Measurements from ENCODE around the gene LRRC8D. TPM values are rescaled to one million over a fixed set of nuclear protein-coding genes. Genes with fewer than 3 reads are reported as not detected.

The LRRC8D gene
- total RNA-seq, 3 donors from 2014 or later, result 9.2 to 22.8 (median 11.7) TPM

DNA sequence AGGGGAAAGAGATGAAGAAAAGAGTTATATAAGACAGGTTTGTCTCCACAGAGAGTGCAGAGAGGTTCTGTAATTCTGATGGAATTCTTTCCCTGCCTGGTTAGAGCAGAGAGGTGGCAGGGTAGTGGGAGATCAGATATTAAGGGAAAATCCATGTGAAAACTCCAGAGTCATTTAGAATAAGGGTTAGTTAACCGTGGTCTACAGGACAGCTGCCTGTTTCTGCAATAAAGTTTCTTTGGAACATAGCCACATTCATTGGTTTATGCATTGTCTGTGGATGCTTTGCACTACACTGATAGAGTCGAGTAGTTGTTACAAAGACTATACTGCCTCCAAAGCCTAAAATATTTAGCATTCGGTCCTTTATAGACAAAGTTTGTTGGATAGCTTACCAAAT lies 55.6 kb downstream of the LRRC8D start:
- no peaks in the 10 kb centered on the region for H3K4me1 ChIP-seq
- DNase-seq (ENCODE audit: low spot score in 2 of 2), result no peak
- intact Hi-C loops (cut with DNase I; ENCODE audit: low total_unique reads), result loop anchor here (5.0 kb wide), 1 partner anchor 899 kb away; no protein-coding TSS in a partner anchor
- H3K9me3 ChIP-seq, result no peaks in the 10 kb centered on the region
- no peak overlapping the region for H3K4me3 ChIP-seq
- H3K27ac ChIP-seq, result no peak overlapping the region
- H3K36me3 ChIP-seq, result no peaks in the 10 kb centered on the region
- H3K27me3 ChIP-seq, result no peaks in the 10 kb centered on the region
- TF ChIP-seq POLR2AphosphoS5 (IDR thresholded peaks at IDR 0.05) (no peak), POLR2A (IDR thresholded peaks at IDR 0.05) (no peak)
- TF ChIP-seq, protein P1, sequence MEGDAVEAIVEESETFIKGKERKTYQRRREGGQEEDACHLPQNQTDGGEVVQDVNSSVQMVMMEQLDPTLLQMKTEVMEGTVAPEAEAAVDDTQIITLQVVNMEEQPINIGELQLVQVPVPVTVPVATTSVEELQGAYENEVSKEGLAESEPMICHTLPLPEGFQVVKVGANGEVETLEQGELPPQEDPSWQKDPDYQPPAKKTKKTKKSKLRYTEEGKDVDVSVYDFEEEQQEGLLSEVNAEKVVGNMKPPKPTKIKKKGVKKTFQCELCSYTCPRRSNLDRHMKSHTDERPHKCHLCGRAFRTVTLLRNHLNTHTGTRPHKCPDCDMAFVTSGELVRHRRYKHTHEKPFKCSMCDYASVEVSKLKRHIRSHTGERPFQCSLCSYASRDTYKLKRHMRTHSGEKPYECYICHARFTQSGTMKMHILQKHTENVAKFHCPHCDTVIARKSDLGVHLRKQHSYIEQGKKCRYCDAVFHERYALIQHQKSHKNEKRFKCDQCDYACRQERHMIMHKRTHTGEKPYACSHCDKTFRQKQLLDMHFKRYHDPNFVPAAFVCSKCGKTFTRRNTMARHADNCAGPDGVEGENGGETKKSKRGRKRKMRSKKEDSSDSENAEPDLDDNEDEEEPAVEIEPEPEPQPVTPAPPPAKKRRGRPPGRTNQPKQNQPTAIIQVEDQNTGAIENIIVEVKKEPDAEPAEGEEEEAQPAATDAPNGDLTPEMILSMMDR (IDR thresholded peaks at IDR 0.05), result no peak

DNA sequence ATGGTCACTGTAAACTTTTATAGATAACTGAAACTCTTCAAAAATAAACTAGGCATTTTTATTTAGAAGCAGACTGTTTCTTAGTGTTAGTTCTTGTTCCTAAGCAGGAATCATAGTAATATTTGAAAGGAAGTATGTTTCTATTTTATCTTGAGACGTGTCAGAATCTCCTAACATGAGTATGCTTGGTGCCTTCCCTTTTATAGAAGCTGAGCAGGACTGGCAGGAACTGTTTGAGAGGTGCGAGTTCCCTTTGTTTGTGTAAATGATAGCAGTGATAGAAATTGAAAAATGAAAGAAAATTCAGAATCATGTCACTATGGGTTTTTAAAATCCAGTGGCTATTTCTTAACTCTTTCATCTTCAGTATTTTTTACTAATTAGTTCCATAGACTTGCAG lies 56.9 kb downstream of the LRRC8D start:
- H3K27me3 ChIP-seq, result no peaks in the 10 kb centered on the region
- intact Hi-C loops (cut with DNase I; ENCODE audit: low total_unique reads), result loop anchor here (5.0 kb wide), 1 partner anchor 900 kb away; no protein-coding TSS in a partner anchor
- TF ChIP-seq POLR2AphosphoS5 (IDR thresholded peaks at IDR 0.05), result no peak
- TF ChIP-seq, protein P1 (IDR thresholded peaks at IDR 0.05), result no peak
- no peak for TF ChIP-seq POLR2A (IDR thresholded peaks at IDR 0.05)

DNA sequence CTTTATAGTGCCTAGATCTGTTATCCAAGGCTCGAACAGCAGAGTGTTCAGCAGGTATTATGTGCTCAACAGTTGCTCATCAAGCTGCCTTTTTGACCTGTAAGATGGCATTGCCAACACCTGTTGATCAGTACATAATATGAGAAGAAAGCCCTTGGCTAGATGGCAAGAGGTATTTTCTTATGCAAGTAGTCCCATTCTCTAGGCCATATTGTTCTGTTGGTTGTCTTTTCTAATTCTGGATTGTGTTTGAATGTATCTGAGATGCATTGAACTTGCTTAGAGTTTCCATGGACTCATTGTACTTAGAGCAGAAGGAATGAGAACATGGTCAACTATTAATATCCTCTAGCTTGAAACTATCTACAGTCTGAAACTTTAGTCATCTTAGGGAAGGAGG lies 57.4 kb downstream of the LRRC8D start:
- no peak overlapping the region for H3K27ac ChIP-seq
- no peak overlapping the region for H3K4me3 ChIP-seq
- no peaks in the 10 kb centered on the region for H3K27me3 ChIP-seq
- H3K36me3 ChIP-seq, result no peaks in the 10 kb centered on the region
- intact Hi-C loops (cut with DNase I; ENCODE audit: low total_unique reads), result loop anchor here (5.0 kb wide), 1 partner anchor 901 kb away; no protein-coding TSS in a partner anchor
- DNase-seq (ENCODE audit: low spot score in 2 of 2), result no peak
- H3K9me3 ChIP-seq, result no peaks in the 10 kb centered on the region
- H3K4me1 ChIP-seq, result no peaks in the 10 kb centered on the region
- TF ChIP-seq POLR2AphosphoS5 (IDR thresholded peaks at IDR 0.05) (no peak), POLR2A (IDR thresholded peaks at IDR 0.05) (no peak)
- TF ChIP-seq, protein P1 (IDR thresholded peaks at IDR 0.05), result no peak

More for the DNA sequence above, 56.9 kb downstream of the LRRC8D start:
- DNase-seq (ENCODE audit: low spot score in 2 of 2), result no peak
- no peaks in the 10 kb centered on the region for H3K4me1 ChIP-seq
- no peaks in the 10 kb centered on the region for H3K36me3 ChIP-seq
- no peak overlapping the region for H3K27ac ChIP-seq
- no peaks in the 10 kb centered on the region for H3K9me3 ChIP-seq
- H3K4me3 ChIP-seq, result no peak overlapping the region

DNA sequence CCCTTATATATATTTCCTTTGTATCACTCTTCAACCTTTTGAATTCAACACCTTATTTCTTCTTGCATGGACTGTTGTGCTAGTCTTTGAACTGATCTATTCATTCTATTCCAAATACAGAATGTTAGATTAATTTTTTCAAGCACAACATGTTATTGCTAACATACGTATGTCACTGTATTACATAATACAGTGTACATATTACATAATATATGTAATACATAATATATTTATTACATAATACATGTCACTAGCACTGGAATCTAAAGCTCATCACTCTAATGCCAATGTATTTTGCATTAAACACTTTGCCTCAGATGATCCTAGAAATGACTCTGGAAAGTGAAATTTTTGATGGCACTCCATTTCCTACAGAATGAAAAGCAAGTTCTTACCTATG lies 59.8 kb downstream of the LRRC8D start:
- Histone ChIP-seq H3K27ac (no peak overlapping the region), H3K9me3 (no peaks in the 10 kb centered on the region), H3K4me1 (no peaks in the 10 kb centered on the region), H3K36me3 (no peaks in the 10 kb centered on the region), H3K27me3 (no peaks in the 10 kb centered on the region), H3K4me3 (no peak overlapping the region)
- TF ChIP-seq POLR2A (IDR thresholded peaks at IDR 0.05), result no peak
- TF ChIP-seq, protein P1 (IDR thresholded peaks at IDR 0.05), result no peak
- no peak for TF ChIP-seq POLR2AphosphoS5 (IDR thresholded peaks at IDR 0.05)
- DNase-seq (ENCODE audit: low spot score in 2 of 2), result no peak
- intact Hi-C loops (cut with DNase I; ENCODE audit: low total_unique reads), result no loop called here

DNA sequence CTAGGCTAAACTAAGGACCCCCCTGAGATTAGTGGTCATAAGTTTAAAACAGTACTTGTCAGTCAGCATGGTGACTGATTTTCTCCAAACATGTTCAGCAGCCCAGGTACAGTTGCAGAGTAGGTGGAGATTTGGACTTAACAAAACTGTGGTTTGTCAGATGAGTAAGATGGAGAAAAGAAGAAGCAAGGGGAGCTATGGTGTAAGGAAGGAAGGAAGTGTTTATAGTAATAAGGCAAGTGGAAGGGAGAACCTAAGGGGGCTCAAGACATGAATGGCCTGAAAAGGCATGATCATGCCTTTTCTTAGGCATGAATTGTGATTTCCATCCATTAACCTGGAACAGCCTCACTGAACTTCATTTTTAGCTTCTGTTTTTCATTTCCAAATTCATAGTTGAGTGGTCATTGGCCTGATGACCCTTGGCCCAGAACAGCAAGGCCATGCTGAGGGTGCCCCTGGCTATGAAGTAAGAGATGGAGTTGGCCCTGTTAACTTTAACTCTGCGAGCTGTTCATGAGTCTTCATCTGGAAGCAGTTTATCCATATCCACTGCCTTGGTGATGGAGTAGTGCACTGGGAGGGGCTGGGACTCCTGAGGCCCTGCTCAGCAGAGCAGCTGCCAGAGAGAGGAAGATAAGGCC lies 60.7 kb downstream of the LRRC8D start:
- Histone ChIP-seq H3K4me3 (no peak overlapping the region), H3K4me1 (no peaks in the 10 kb centered on the region), H3K36me3 (no peaks in the 10 kb centered on the region), H3K27me3 (no peaks in the 10 kb centered on the region), H3K9me3 (no peaks in the 10 kb centered on the region), H3K27ac (no peak overlapping the region)
- TF ChIP-seq POLR2AphosphoS5 (IDR thresholded peaks at IDR 0.05) (no peak), POLR2A (IDR thresholded peaks at IDR 0.05) (no peak)
- TF ChIP-seq, protein P1 (IDR thresholded peaks at IDR 0.05), result no peak
- intact Hi-C loops (cut with DNase I; ENCODE audit: low total_unique reads), result no loop called here
- no peak for DNase-seq (ENCODE audit: low spot score in 2 of 2)

Data from breast epithelium (tissue), 4 donors.